ENCODE results near the gene TXNL4B.

The TXNL4B gene

DNA sequence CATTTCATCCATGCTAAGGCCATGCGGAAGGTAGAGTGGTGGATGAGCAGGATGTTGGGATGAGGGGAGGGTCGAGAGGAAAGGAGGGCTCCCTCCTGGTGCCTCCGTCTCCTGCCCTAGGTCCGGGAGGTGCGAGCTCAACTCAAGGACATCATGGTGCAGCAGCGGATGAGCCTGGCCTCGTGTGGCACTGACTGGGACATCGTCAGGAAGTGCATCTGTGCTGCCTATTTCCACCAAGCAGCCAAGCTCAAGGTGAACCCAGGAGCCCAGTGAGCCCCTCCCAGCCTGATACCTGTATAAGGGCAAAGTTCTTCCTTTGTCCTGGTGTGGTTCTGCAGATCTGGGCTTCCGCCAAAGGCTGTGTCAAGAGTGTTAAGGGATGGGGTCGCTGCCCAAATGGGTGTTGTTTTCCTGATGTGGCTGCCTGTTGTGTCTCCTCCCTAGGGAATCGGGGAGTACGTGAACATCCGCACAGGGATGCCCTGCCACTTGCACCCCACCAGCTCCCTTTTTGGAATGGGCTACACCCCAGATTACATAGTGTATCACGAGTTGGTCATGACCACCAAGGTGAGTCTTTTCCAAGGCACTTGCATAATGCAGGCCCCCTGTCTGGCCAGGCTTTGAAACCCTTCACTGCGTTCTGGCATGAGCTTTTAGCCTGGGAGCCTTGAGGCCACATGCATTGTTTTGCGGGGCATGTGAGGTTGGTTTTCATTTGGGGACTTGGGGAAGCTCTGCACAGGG is 15.1 kb upstream of the TXNL4B start:
- H3K4me3 ChIP-seq (ENCODE audit: low read depth, low read length): no peak overlapping the region
- TF ChIP-seq, protein P1, sequence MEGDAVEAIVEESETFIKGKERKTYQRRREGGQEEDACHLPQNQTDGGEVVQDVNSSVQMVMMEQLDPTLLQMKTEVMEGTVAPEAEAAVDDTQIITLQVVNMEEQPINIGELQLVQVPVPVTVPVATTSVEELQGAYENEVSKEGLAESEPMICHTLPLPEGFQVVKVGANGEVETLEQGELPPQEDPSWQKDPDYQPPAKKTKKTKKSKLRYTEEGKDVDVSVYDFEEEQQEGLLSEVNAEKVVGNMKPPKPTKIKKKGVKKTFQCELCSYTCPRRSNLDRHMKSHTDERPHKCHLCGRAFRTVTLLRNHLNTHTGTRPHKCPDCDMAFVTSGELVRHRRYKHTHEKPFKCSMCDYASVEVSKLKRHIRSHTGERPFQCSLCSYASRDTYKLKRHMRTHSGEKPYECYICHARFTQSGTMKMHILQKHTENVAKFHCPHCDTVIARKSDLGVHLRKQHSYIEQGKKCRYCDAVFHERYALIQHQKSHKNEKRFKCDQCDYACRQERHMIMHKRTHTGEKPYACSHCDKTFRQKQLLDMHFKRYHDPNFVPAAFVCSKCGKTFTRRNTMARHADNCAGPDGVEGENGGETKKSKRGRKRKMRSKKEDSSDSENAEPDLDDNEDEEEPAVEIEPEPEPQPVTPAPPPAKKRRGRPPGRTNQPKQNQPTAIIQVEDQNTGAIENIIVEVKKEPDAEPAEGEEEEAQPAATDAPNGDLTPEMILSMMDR (IDR thresholded peaks at IDR 0.05; ENCODE audit: insufficient read depth, low read depth, low read length, missing control alignments): no peak
- no peak for DNase-seq (ENCODE audit: low read depth)

DNA sequence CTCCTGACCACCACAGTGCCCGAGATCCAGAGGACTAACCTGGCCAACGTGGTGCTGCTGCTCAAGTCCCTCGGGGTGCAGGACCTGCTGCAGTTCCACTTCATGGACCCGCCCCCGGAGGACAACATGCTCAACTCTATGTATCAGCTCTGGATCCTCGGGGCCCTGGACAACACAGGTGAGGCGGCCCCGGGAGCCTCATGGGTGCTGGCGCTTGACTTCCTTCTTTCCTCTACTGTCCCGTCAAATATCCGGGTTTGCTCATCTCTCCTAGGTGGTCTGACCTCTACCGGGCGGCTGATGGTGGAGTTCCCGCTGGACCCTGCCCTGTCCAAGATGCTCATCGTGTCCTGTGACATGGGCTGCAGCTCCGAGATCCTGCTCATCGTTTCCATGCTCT is 14.0 kb upstream of the TXNL4B start:
- TF ChIP-seq, protein P1 (IDR thresholded peaks at IDR 0.05; ENCODE audit: insufficient read depth, low read depth, low read length, missing control alignments): no peak
- no peak for DNase-seq (ENCODE audit: low read depth)
- no peak overlapping the region for H3K4me3 ChIP-seq (ENCODE audit: low read depth, low read length)

DNA sequence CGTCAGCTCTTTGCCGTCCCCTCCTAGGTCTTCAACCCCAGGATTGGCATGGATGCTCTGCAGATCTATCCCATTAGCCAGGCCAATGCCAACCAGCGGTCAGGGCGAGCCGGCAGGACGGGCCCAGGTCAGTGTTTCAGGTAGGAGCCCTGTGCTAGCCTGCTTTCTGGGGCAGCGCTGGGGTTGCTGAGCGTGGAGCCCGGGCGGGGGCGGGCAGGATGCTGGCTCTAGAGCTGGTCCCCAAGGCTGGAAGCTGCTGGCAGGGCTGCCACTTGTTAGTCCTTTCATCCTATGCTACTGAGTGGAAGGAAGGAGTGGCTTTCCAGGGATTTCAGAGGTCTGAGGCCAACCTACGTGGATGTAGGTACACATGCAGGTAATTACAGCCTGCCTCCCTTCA is 12.6 kb upstream of the TXNL4B start:
- DNase-seq (ENCODE audit: low read depth): no peak
- TF ChIP-seq, protein P1 (IDR thresholded peaks at IDR 0.05; ENCODE audit: insufficient read depth, low read depth, low read length, missing control alignments): no peak
- H3K4me3 ChIP-seq (ENCODE audit: low read depth, low read length): no peak overlapping the region

DNA sequence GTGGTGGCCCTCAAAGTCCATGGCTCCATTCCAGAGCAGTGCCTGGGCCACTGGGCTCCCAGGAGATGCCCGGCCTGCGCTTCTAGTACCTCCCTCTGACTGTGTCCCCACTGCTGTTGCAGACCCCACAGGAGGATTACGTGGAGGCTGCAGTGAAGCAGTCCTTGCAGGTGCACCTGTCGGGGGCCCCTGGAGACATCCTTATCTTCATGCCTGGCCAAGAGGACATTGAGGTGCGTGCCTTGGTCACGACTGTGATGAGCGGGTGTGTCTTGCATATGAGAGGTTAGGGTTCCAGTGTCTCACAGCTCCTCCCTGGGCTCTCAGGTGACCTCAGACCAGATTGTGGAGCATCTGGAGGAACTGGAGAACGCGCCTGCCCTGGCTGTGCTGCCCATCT is 11.5 kb upstream of the TXNL4B start:
- no peak for DNase-seq (ENCODE audit: low read depth)
- no peak overlapping the region for H3K4me3 ChIP-seq (ENCODE audit: low read depth, low read length)
- TF ChIP-seq, protein P1 (IDR thresholded peaks at IDR 0.05; ENCODE audit: insufficient read depth, low read depth, low read length, missing control alignments): no peak

DNA sequence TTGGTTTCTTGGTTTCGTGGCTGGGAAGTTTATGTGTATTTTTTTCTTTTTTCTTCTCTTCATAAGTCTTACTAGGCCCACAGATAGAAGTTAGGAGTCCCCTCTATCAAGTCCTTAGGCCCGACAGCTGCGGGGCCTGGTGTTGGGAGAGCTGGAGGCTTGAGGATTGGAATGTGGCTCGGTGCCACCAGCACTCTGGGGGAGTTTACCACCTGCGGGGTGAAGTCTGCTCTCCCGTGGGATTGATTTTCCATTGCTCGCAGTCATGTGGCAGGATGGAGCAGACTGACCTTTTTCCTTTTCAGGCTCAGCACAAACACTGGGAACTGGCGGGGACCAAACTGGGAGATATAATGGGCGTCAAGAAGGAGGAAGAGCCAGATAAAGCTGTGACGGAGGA is 7.8 kb upstream of the TXNL4B start:
- DNase-seq (ENCODE audit: low read depth): no peak
- TF ChIP-seq, protein P1 (IDR thresholded peaks at IDR 0.05; ENCODE audit: insufficient read depth, low read depth, low read length, missing control alignments): no peak

DNA sequence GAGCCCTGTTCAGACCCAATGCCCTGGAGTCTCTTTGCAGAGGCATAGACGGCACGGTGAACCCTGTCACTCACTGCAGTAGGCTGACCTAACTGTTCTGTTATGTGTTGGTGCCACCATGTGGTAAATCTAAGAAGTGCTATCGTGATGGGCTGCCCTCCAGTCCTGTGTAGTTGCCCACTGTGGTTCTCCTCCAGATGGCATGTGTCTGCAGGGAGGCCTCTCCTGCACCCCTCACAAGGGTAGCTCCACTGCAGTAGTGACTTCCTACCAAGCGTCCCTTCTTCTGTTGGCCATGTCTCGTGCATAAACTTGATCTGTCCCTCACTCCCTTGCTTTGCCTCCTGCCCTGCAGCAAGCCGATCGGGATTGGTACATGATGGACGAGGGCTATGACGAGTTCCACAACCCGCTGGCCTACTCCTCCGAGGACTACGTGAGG is 6.0 kb upstream of the TXNL4B start:
- TF ChIP-seq, protein P1 (IDR thresholded peaks at IDR 0.05; ENCODE audit: insufficient read depth, low read depth, low read length, missing control alignments): peak; percentile 57
- DNase-seq (ENCODE audit: low read depth): peak; percentile 74
- H3K4me3 ChIP-seq (ENCODE audit: low read depth, low read length): no peak overlapping the region

More for the DNA sequence above, 7.8 kb upstream of the TXNL4B start:
- H3K4me3 ChIP-seq (ENCODE audit: low read depth, low read length): no peak overlapping the region

DNA sequence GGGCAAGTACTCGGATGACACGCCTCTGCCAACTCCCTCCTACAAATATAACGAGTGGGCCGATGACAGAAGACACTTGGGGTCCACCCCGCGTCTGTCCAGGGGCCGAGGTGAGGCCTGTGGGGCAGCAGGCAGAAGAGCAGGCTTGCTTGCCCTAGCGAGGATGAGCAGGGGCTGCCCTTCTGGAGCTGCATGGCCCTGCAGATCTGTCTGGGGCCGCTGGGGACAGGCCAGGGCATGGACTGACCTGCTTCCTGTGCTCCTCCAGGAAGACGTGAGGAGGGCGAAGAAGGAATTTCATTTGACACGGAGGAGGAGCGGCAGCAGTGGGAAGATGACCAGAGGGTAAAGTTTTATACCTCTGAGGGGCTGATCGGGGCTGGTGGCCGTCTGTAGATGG is 5.5 kb upstream of the TXNL4B start:
- TF ChIP-seq, protein P1 (IDR thresholded peaks at IDR 0.05; ENCODE audit: insufficient read depth, low read depth, low read length, missing control alignments): no peak

More for the DNA sequence above, 5.5 kb upstream of the TXNL4B start:
- H3K4me3 ChIP-seq (ENCODE audit: low read depth, low read length): no peak overlapping the region
- no peak for DNase-seq (ENCODE audit: low read depth)

All from GM12865 (cell line).